KMS-11 (cell line): ENCODE data around the gene EFNB2.
A peak's percentile ranks its signal among the peaks of the same experiment; 100 is the strongest.

ENCODE experiments used
- H2AFZ ChIP-seq: fragments of 200-600 bp; sonication (generic); 2 replicates; pipeline ENCODE4 v1.6.1; 2016; ENCODE audit warnings: antibody characterized with exemption, mixed run types, low read depth
- H3K27ac ChIP-seq: fragments of 200-600 bp; sonication (generic); 2 replicates; pipeline ENCODE4 v1.6.1; 2016; ENCODE audit warnings: mild to moderate bottlenecking, mixed run types
- H3K27me3 ChIP-seq: fragments of 200-600 bp; sonication (generic); 2 replicates; pipeline ENCODE4 v1.6.1; 2017; ENCODE audit warnings: mild to moderate bottlenecking, low read depth, mixed run types, moderate library complexity; ENCODE audit not compliant: insufficient read depth
- H3K36me3 ChIP-seq: fragments of 200-600 bp; sonication (generic); 2 replicates; pipeline ENCODE4 v1.6.1; 2017; ENCODE audit warnings: mild to moderate bottlenecking, mixed run types; ENCODE audit not compliant: insufficient read depth
- H3K4me1 ChIP-seq: fragments of 200-600 bp; sonication (generic); 2 replicates; pipeline ENCODE4 v1.6.1; 2016; ENCODE audit warnings: mild to moderate bottlenecking, low read depth, mixed run types; ENCODE audit not compliant: poor library complexity, severe bottlenecking
- H3K4me2 ChIP-seq: fragments of 200-600 bp; sonication (generic); 2 replicates; pipeline ENCODE4 v1.7.0; 2016; ENCODE audit warnings: mild to moderate bottlenecking, mixed run types
- H3K4me3 ChIP-seq: fragments of 200-600 bp; sonication (generic); IDR thresholded peaks from 2 replicates; pipeline ENCODE4 v1.6.1; 2017; ENCODE audit warnings: low read depth, low read length, mixed read lengths; ENCODE audit not compliant: insufficient read depth
- H3K79me2 ChIP-seq: fragments of 200-600 bp; sonication (generic); 2 replicates; pipeline ENCODE4 v1.6.1; 2016; ENCODE audit warnings: low read depth, mixed run types; ENCODE audit not compliant: insufficient read depth
- H3K9ac ChIP-seq: fragments of 200-600 bp; sonication (generic); 2 replicates; pipeline ENCODE4 v1.6.1; 2016; ENCODE audit warnings: mild to moderate bottlenecking, mixed run types
- H4K20me1 ChIP-seq: fragments of 200-600 bp; sonication (generic); 2 replicates; pipeline ENCODE4 v1.6.1; 2016; ENCODE audit warnings: mild to moderate bottlenecking, mixed run types; ENCODE audit not compliant: insufficient read depth
- CTCF ChIP-seq: fragments of 200-600 bp; sonication (generic); conservative IDR thresholded peaks from 2 replicates; pipeline ENCODE4 v1.6.1; 2017; ENCODE audit warnings: low read depth, mild to moderate bottlenecking, antibody characterized with exemption, low read length, moderate library complexity, mixed read lengths

Gene EFNB2

GRCh38 chr13:106535552-106536243 is at the start of gene EFNB2:
TSS of gene EFNB2 (minus strand) at chr13:106535662. CDS start at chr13:106534964, 698 bp downstream.
- Histone ChIP-seq H3K9ac (peak within 1 kb of the TSS; percentile 46; the same call in 1 of the 2 replicates), H3K4me1 (no peaks in the 10 kb centered on the region), H3K79me2 (no peaks in the 10 kb centered on the region), H2AFZ (peak within 1 kb of the TSS; percentile 82), H3K27me3 (no peaks in the 10 kb centered on the region), H3K4me2 (peak within 1 kb of the TSS; percentile 36; the same call in 1 of the 2 replicates), H3K4me3 (no peak within 1 kb of the TSS), H3K27ac (peak within 1 kb of the TSS; percentile 44; the same call in 1 of the 2 replicates), H4K20me1 (no peaks in the 10 kb centered on the region), H3K36me3 (no peaks in the 10 kb centered on the region)
- TF ChIP-seq CTCF = no peak

- no peak for TF ChIP-seq CTCF
- Histone ChIP-seq H3K9ac (no peak overlapping the region), H4K20me1 (no peaks in the 10 kb centered on the region), H3K4me1 (no peaks in the 10 kb centered on the region), H2AFZ (no peak overlapping the region), H3K79me2 (no peaks in the 10 kb centered on the region), H3K27me3 (no peaks in the 10 kb centered on the region), H3K27ac (no peak overlapping the region), H3K4me2 (no peak overlapping the region), H3K36me3 (no peaks in the 10 kb centered on the region), H3K4me3 (no peak overlapping the region)
These were observed 45.8 kb upstream of the EFNB2 start for GRCh38 chr13:106581225-106581624.

- Histone ChIP-seq H3K4me2 (no peak overlapping the region), H3K27ac (no peak overlapping the region), H3K79me2 (no peaks in the 10 kb centered on the region), H3K4me1 (no peaks in the 10 kb centered on the region), H4K20me1 (no peaks in the 10 kb centered on the region), H3K9ac (no peak overlapping the region), H2AFZ (no peak overlapping the region), H3K27me3 (no peaks in the 10 kb centered on the region), H3K36me3 (no peaks in the 10 kb centered on the region), H3K4me3 (no peak overlapping the region)
- no peak for TF ChIP-seq CTCF
These were observed 40.4 kb upstream of the EFNB2 start for GRCh38 chr13:106575896-106576295.

- Histone ChIP-seq H3K4me2 (no peak overlapping the region), H3K4me3 (no peak overlapping the region), H2AFZ (no peak overlapping the region), H3K4me1 (peaks cover under 1% of the 10 kb centered on the region), H4K20me1 (no peaks in the 10 kb centered on the region), H3K27ac (no peak overlapping the region), H3K36me3 (no peaks in the 10 kb centered on the region), H3K9ac (no peak overlapping the region), H3K79me2 (no peaks in the 10 kb centered on the region), H3K27me3 (no peaks in the 10 kb centered on the region)
- no peak for TF ChIP-seq CTCF
These were observed 38.4 kb upstream of the EFNB2 start for GRCh38 chr13:106573868-106574267.
